ENCODE measurements around the gene ARPC5. TPM values are rescaled to one million over a fixed set of nuclear protein-coding genes. Genes with fewer than 3 reads are reported as not detected.
A peak's percentile ranks its signal among the peaks of the same experiment; 100 is the strongest.

The ARPC5 gene
- total and polyA plus RNA-seq, 9 of the 15 experiments (the other 6 are each of a cell fraction or from before 2014, with no cell fraction given), result 71.8 to 150 (median 91.6) TPM

DNA sequence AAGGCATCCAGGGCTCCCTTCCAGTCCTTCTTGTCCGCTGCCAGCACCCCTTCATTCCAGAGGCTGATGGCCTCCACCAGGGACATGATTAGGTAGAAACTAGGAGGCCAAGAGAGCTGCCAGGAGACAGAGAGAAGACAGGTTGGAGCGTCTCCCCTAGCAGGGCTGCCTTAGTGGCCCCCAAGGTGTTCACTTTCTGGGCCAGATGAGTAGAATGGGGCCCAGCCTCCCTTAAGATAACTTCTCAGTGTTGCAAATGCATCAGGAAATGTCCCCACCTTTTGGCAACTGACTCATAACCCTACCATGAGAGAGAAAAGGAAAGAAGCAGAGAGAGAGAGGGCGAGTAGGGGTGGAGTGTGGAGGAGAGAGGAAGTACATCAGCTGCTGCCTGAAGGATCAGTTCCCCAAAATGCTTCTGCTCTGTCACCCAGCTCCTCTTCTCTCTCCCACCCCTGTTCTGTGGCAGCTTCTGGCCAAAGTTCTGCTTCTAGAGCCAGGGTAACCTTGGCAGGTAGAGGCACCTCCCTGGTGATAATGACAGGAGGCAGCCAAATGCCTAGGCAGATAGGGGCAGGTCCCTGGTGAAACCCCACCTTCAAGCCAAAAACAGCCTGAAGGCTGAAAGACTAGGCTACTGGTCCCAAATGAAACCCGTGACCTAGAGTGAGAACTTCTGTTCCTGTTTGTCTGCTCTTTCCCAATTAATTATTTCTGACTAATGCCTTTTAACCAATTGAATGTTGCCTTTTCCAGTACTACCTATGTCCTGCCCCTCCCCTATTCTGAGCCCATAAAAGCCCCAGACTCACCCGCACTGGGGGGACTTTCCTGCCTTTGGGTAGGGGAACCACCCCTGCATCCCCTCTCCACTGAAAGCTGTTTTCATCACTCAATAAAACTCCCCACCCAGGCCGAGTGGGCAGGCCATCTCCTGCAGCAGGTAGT is 45.1 kb downstream of the ARPC5 start, which contains the start of gene NCF2:
Gene NCF2 (minus strand): TSS at position 216 of the 948 bp plus-strand sequence. CDS start 130 bp downstream, at position 86.
- Histone ChIP-seq H2AFZ (ENCODE audit: low read depth, low read length) (no peak within 1 kb of the TSS), H3K4me3 (no peak within 1 kb of the TSS), H3K9me3 (replicated peaks; ENCODE audit: control insufficient read depth, insufficient read depth, low read depth, low read length) (no peaks in the 10 kb centered on the region), H3K9ac (ENCODE audit: insufficient read depth in 1 of 2, low read depth in 2 of 2, low read length in 2 of 2) (no peak within 1 kb of the TSS), H4K20me1 (replicated peaks; ENCODE audit: control insufficient read depth, insufficient read depth, low read length) (no peaks in the 10 kb centered on the region), H3K9me1 (ENCODE audit: control insufficient read depth, insufficient read depth, low read length) (no peaks in the 10 kb centered on the region), H3K27ac (ENCODE audit: extremely low read depth, low read depth, low read length) (no peak within 1 kb of the TSS), H3K27me3 (ENCODE audit: control insufficient read depth in 2 of 2, insufficient read depth in 2 of 2, low read length in 2 of 2) (peaks cover 24 to 51% of the 10 kb centered on the region in 2 experiments), H3K36me3 (ENCODE audit: control insufficient read depth, insufficient read depth, low read length) (no peaks in the 10 kb centered on the region), H3K79me2 (ENCODE audit: control insufficient read depth, insufficient read depth, low read length) (no peaks in the 10 kb centered on the region), H3K4me1 (replicated peaks in 1 of 2; ENCODE audit: control insufficient read depth in 2 of 2, insufficient read depth in 2 of 2, low read length in 2 of 2) (no peaks in the 10 kb centered on the region), H3K4me2 (ENCODE audit: insufficient read depth, low read length) (no peak within 1 kb of the TSS)
- ChIA-PET POLR2A (interaction anchor here (0.5 to 2.1 kb wide), 2 partner anchors 10 to 108 kb away, joined by 5 to 11 read pairs; no protein-coding TSS in a partner anchor), CTCF (ENCODE audit: low intra/inter-chr PET ratio) (interaction anchor here (1.1 kb wide), 1 partner anchor 118 kb away, joined by 3 read pairs; the partner anchor contains the start of gene SMG7)
- DNase-seq (ENCODE audit: extremely low read depth in 1 of 4, low spot score in 3 of 4), result no peak
- no peak for FAIRE-seq
- intact Hi-C loops (cut with micrococcal nuclease) (no loop called here), in situ Hi-C loops (cut with MboI) (no loop called here)
- ATAC-seq, result peak; percentile 61
- 3% methylated on average over 5 of the region's 6 CpGs for WGBS (ENCODE audit: insufficient coverage, low coverage, missing lambda C conversion rate)
- BruUV-seq (replicated peaks), result no TSS peak
- TF ChIP-seq ELF1 (tag; IDR thresholded peaks at IDR 0.05) (0 out of 2 replicates have a peak, but pooled peaks have one; percentile 17), POLR3A (IDR thresholded peaks at IDR 0.05; ENCODE audit: borderline replicate concordance, extremely low read depth, insufficient read depth, insufficient read length) (no peak), EGR1 (conservative IDR thresholded peaks at IDR 0.05) (no peak), SNRNP70 (optimal IDR thresholded peaks at IDR 0.05; ENCODE audit: low read depth, low read length) (no peak), ZNF316 (IDR thresholded peaks at IDR 0.05) (no peak), TCF7 (IDR thresholded peaks at IDR 0.05; ENCODE audit: borderline replicate concordance) (no peak)
- TF ChIP-seq, protein P1, sequence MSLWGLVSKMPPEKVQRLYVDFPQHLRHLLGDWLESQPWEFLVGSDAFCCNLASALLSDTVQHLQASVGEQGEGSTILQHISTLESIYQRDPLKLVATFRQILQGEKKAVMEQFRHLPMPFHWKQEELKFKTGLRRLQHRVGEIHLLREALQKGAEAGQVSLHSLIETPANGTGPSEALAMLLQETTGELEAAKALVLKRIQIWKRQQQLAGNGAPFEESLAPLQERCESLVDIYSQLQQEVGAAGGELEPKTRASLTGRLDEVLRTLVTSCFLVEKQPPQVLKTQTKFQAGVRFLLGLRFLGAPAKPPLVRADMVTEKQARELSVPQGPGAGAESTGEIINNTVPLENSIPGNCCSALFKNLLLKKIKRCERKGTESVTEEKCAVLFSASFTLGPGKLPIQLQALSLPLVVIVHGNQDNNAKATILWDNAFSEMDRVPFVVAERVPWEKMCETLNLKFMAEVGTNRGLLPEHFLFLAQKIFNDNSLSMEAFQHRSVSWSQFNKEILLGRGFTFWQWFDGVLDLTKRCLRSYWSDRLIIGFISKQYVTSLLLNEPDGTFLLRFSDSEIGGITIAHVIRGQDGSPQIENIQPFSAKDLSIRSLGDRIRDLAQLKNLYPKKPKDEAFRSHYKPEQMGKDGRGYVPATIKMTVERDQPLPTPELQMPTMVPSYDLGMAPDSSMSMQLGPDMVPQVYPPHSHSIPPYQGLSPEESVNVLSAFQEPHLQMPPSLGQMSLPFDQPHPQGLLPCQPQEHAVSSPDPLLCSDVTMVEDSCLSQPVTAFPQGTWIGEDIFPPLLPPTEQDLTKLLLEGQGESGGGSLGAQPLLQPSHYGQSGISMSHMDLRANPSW (CRISPR knock-in tag; IDR thresholded peaks at IDR 0.05), result no peak
- TF ChIP-seq, protein P2, sequence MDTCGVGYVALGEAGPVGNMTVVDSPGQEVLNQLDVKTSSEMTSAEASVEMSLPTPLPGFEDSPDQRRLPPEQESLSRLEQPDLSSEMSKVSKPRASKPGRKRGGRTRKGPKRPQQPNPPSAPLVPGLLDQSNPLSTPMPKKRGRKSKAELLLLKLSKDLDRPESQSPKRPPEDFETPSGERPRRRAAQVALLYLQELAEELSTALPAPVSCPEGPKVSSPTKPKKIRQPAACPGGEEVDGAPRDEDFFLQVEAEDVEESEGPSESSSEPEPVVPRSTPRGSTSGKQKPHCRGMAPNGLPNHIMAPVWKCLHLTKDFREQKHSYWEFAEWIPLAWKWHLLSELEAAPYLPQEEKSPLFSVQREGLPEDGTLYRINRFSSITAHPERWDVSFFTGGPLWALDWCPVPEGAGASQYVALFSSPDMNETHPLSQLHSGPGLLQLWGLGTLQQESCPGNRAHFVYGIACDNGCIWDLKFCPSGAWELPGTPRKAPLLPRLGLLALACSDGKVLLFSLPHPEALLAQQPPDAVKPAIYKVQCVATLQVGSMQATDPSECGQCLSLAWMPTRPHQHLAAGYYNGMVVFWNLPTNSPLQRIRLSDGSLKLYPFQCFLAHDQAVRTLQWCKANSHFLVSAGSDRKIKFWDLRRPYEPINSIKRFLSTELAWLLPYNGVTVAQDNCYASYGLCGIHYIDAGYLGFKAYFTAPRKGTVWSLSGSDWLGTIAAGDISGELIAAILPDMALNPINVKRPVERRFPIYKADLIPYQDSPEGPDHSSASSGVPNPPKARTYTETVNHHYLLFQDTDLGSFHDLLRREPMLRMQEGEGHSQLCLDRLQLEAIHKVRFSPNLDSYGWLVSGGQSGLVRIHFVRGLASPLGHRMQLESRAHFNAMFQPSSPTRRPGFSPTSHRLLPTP (IDR thresholded peaks at IDR 0.05; ENCODE audit: borderline replicate concordance, extremely low read depth, insufficient read length), result no peak
- TF ChIP-seq, protein P3, sequence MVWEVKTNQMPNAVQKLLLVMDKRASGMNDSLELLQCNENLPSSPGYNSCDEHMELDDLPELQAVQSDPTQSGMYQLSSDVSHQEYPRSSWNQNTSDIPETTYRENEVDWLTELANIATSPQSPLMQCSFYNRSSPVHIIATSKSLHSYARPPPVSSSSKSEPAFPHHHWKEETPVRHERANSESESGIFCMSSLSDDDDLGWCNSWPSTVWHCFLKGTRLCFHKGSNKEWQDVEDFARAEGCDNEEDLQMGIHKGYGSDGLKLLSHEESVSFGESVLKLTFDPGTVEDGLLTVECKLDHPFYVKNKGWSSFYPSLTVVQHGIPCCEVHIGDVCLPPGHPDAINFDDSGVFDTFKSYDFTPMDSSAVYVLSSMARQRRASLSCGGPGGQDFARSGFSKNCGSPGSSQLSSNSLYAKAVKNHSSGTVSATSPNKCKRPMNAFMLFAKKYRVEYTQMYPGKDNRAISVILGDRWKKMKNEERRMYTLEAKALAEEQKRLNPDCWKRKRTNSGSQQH (CRISPR knock-in tag; IDR thresholded peaks at IDR 0.05), result no peak
- TF ChIP-seq, protein P4, sequence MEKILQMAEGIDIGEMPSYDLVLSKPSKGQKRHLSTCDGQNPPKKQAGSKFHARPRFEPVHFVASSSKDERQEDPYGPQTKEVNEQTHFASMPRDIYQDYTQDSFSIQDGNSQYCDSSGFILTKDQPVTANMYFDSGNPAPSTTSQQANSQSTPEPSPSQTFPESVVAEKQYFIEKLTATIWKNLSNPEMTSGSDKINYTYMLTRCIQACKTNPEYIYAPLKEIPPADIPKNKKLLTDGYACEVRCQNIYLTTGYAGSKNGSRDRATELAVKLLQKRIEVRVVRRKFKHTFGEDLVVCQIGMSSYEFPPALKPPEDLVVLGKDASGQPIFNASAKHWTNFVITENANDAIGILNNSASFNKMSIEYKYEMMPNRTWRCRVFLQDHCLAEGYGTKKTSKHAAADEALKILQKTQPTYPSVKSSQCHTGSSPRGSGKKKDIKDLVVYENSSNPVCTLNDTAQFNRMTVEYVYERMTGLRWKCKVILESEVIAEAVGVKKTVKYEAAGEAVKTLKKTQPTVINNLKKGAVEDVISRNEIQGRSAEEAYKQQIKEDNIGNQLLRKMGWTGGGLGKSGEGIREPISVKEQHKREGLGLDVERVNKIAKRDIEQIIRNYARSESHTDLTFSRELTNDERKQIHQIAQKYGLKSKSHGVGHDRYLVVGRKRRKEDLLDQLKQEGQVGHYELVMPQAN (IDR thresholded peaks at IDR 0.05; ENCODE audit: borderline replicate concordance), result no peak

Data from K562 (cell line).